Hepatocyte (in vitro differentiated cells): ENCODE results near the gene ACACA. TPM values are rescaled to one million over a fixed set of nuclear protein-coding genes. Genes with fewer than 3 reads are reported as not detected.

ENCODE experiments used
- DNase-seq: peaks from one replicate; pipeline ENCODE4 v3.0.0-alpha.2; 2016; ENCODE audit warnings: low spot score
- H2AFZ ChIP-seq: fragments of 200-600 bp; sonication (generic); 2 replicates; pipeline ENCODE4 v1.6.0; 2016; ENCODE audit warnings: antibody characterized with exemption, mild to moderate bottlenecking
- H3K27ac ChIP-seq: fragments of 200-600 bp; sonication (generic); 2 replicates; pipeline ENCODE4 v1.5.1; 2016; ENCODE audit warnings: mild to moderate bottlenecking
- H3K27me3 ChIP-seq: fragments of 200-600 bp; sonication (generic); 2 replicates; pipeline ENCODE4 v1.6.1; 2016
- H3K36me3 ChIP-seq: fragments of 200-600 bp; sonication (generic); replicated peaks from 2 replicates; pipeline ENCODE4 v1.5.1; 2016; ENCODE audit warnings: low read depth; ENCODE audit not compliant: insufficient read depth
- H3K4me1 ChIP-seq: fragments of 200-600 bp; sonication (generic); 2 replicates; pipeline ENCODE4 v1.5.1; 2016; ENCODE audit warnings: mild to moderate bottlenecking, moderate library complexity; ENCODE audit not compliant: insufficient read depth
- H3K4me2 ChIP-seq: fragments of 200-600 bp; sonication (generic); 2 replicates; pipeline ENCODE4 v1.6.0; 2016
- H3K4me3 ChIP-seq: fragments of 200-600 bp; sonication (generic); 2 replicates; pipeline ENCODE4 v1.5.1; 2016; ENCODE audit warnings: mild to moderate bottlenecking
- H3K79me2 ChIP-seq: fragments of 200-600 bp; sonication (generic); 2 replicates; pipeline ENCODE4 v1.6.0; 2017; ENCODE audit warnings: mild to moderate bottlenecking
- H3K9me2 ChIP-seq: fragments of 200-600 bp; sonication (generic); replicated peaks from 2 replicates; pipeline ENCODE4 v1.6.0; 2017; ENCODE audit warnings: mild to moderate bottlenecking; ENCODE audit not compliant: insufficient read depth
- H3K9me3 ChIP-seq: fragments of 200-600 bp; sonication (generic); 2 replicates; pipeline ENCODE4 v1.5.1; 2016; ENCODE audit warnings: low read depth, mild to moderate bottlenecking
- H4K20me1 ChIP-seq: fragments of 200-600 bp; sonication (generic); 2 replicates; pipeline ENCODE4 v1.6.0; 2016; ENCODE audit warnings: mild to moderate bottlenecking; ENCODE audit not compliant: insufficient read depth, poor library complexity, severe bottlenecking
- CTCF ChIP-seq: fragments of 200-600 bp; sonication (generic); IDR thresholded peaks from 2 replicates; pipeline ENCODE4 v1.5.1; 2016; ENCODE audit warnings: antibody characterized with exemption, mild to moderate bottlenecking; ENCODE audit not compliant: poor library complexity
- EZH2 ChIP-seq: fragments of 200-600 bp; sonication (generic); IDR thresholded peaks from 2 replicates; pipeline ENCODE4 v1.6.1; 2016; ENCODE audit warnings: antibody characterized with exemption, mild to moderate bottlenecking, borderline replicate concordance
- EZH2phosphoT487 ChIP-seq: fragments of 200-600 bp; sonication (generic); IDR thresholded peaks from one replicate; pipeline ENCODE4 v1.6.1; 2018; ENCODE audit warnings: antibody characterized with exemption, mild to moderate bottlenecking, low read depth, moderate library complexity; ENCODE audit not compliant: unreplicated experiment, severe bottlenecking
- WGBS: methylation state at CpG from one replicate; pipeline ENCODE4 v1.1.6; 2016; ENCODE audit warnings: low lambda C conversion rate; ENCODE audit errors: missing lambda C conversion rate; 5-methylcytosine and 5-hydroxymethylcytosine counted together
- polyA plus RNA-seq: library from polyadenylated mRNA; unstranded; fragments of >200 nt; fragmentation: Nextera tagmentation; extraction: Ambion mirVana; gene quantifications from 2 replicates; pipeline ENCODE4 v1.2.1, GENCODE V29; 2016
- total RNA-seq: library from RNA; depleted of rRNA; stranded (reverse); fragments of >200 nt; gene quantifications from 2 replicates; pipeline ENCODE4 v1.2.3, GENCODE V29; 2014

ACACA gene
- total and polyA plus RNA-seq, 2 experiments from 2014 or later = 37.4 to 53.8 TPM

GRCh38 chr17:37240381-37240780 is 166.3 kb downstream of the ACACA start:
- no peaks in the 10 kb centered on the region for H3K79me2 ChIP-seq
- H3K9me2 ChIP-seq = no peaks in the 10 kb centered on the region
- H3K4me2 ChIP-seq = no peak overlapping the region
- no peaks in the 10 kb centered on the region for H3K4me1 ChIP-seq
- no peaks in the 10 kb centered on the region for H3K9me3 ChIP-seq
- no peaks in the 10 kb centered on the region for H3K27me3 ChIP-seq
- no peak overlapping the region for H3K4me3 ChIP-seq
- no peak for DNase-seq
- no peak overlapping the region for H2AFZ ChIP-seq
- no peaks in the 10 kb centered on the region for H4K20me1 ChIP-seq
- no peak overlapping the region for H3K27ac ChIP-seq
- 87% methylated on average over 5 of the region's 5 CpGs for WGBS
- no peaks in the 10 kb centered on the region for H3K36me3 ChIP-seq
- no peak for TF ChIP-seq EZH2phosphoT487
- TF ChIP-seq EZH2 = no peak
- no peak for TF ChIP-seq CTCF

- WGBS = 75% methylated on average over 3 of the region's 3 CpGs
- TF ChIP-seq EZH2 (no peak), EZH2phosphoT487 (no peak), CTCF (peak; percentile 88)
- peak; percentile 14 for DNase-seq
- Histone ChIP-seq H3K27ac (no peak overlapping the region), H3K4me2 (no peak overlapping the region), H3K9me2 (no peaks in the 10 kb centered on the region), H3K27me3 (no peaks in the 10 kb centered on the region), H3K36me3 (no peaks in the 10 kb centered on the region), H3K79me2 (no peaks in the 10 kb centered on the region), H2AFZ (no peak overlapping the region), H3K4me1 (no peaks in the 10 kb centered on the region), H3K9me3 (no peaks in the 10 kb centered on the region), H4K20me1 (no peaks in the 10 kb centered on the region), H3K4me3 (no peak overlapping the region)
Measured at GRCh38 chr17:37239690-37240334, 166.8 kb downstream of the ACACA start.

- Histone ChIP-seq H3K9me3 (no peaks in the 10 kb centered on the region), H3K4me3 (no peak overlapping the region), H3K4me1 (no peaks in the 10 kb centered on the region), H3K79me2 (no peaks in the 10 kb centered on the region), H3K27ac (no peak overlapping the region), H3K4me2 (no peak overlapping the region), H3K36me3 (no peaks in the 10 kb centered on the region), H4K20me1 (no peaks in the 10 kb centered on the region), H3K9me2 (no peaks in the 10 kb centered on the region), H2AFZ (no peak overlapping the region), H3K27me3 (no peaks in the 10 kb centered on the region)
- no peak for DNase-seq
- TF ChIP-seq EZH2 (no peak), EZH2phosphoT487 (no peak), CTCF (no peak)
- WGBS = 94% methylated on average over 1 of the region's 1 CpG
Measured at GRCh38 chr17:37234106-37234505, 172.5 kb downstream of the ACACA start.
